D721Med (cell line): ENCODE data around the gene ATP6AP1.
"Not testable (repeated sequence)": the region's sequence is repeated elsewhere in the genome, so short reads cannot be mapped to it uniquely, and the experiment has no call there.

Experiments used
- DNase-seq: peaks from one replicate; pipeline ENCODE4 v3.0.0; 2011; ENCODE audit warnings: low spot score; ENCODE audit not compliant: insufficient read length
- FAIRE-seq: peaks from 2 replicates; lab custom pipeline; 2011; peaks lifted over from hg19 to GRCh38; lab: Jason Lieb, UNC
- CTCF ChIP-seq: IDR thresholded peaks from 2 replicates; pipeline ENCODE4 v1.5.1; 2012; ENCODE audit warnings: mild to moderate bottlenecking, control low read depth; ENCODE audit not compliant: insufficient read depth; ENCODE audit errors: missing control alignments

ATP6AP1 gene

GRCh38 chrX:154382483-154383069, 45.9 kb upstream of the ATP6AP1 start:
- DNase-seq, result no peak
- no peak for FAIRE-seq
- TF ChIP-seq CTCF, result no peak

- FAIRE-seq, result no peak
- TF ChIP-seq CTCF, result no peak
- DNase-seq, result no peak
Observed at GRCh38 chrX:154383359-154384283, 44.9 kb upstream of the ATP6AP1 start.

- FAIRE-seq (no peak), DNase-seq (no peak)
- TF ChIP-seq CTCF, result no peak
Observed at GRCh38 chrX:154384284-154384892, 44.1 kb upstream of the ATP6AP1 start.

- not testable (repeated sequence) for DNase-seq, FAIRE-seq
Observed at GRCh38 chrX:154388094-154388493, 40.4 kb upstream of the ATP6AP1 start.

GRCh38 chrX:154388649-154389048, 39.8 kb upstream of the ATP6AP1 start:
- not testable (repeated sequence) for FAIRE-seq, DNase-seq

- not testable (repeated sequence) for FAIRE-seq, DNase-seq
Observed at GRCh38 chrX:154389812-154390747, 38.4 kb upstream of the ATP6AP1 start.

GRCh38 chrX:154396363-154396762, 32.1 kb upstream of the ATP6AP1 start:
- DNase-seq, FAIRE-seq: not testable (repeated sequence)

- no peak for FAIRE-seq
- no peak for TF ChIP-seq CTCF
Observed at GRCh38 chrX:154396973-154397887, 31.2 kb upstream of the ATP6AP1 start.

More at GRCh38 chrX:154396973-154397887, 31.2 kb upstream of the ATP6AP1 start:
- DNase-seq, result no peak
